DND-41 (cell line): ENCODE results near the gene GALK2.

Experiments used
- ATAC-seq: fragments of 200-7000 bp; cut with Tn5 transposase; 3 replicates; pipeline ENCODE4 v1.9.1; 2021; ENCODE audit warnings: low read depth; ENCODE audit not compliant: insufficient read depth
- DNase-seq: peaks from one replicate; pipeline ENCODE4 v3.0.0-alpha.2; 2020
- H2AFZ ChIP-seq: 2 replicates; pipeline ENCODE4 v1.6.0; 2012; ENCODE audit warnings: low read depth, low read length
- H3K27ac ChIP-seq: 2 replicates; pipeline ENCODE4 v1.5.1; 2012; ENCODE audit warnings: low read length, inconsistent platforms
- H3K27me3 ChIP-seq: fragments of 200-600 bp; sonication (generic); 2 replicates; pipeline ENCODE4 v1.6.0; 2012; ENCODE audit warnings: low read length, mild to moderate bottlenecking, inconsistent platforms; ENCODE audit not compliant: insufficient read depth, poor library complexity
- H3K36me3 ChIP-seq: 2 replicates; pipeline ENCODE4 v1.5.1; 2012; ENCODE audit warnings: low read length, inconsistent platforms; ENCODE audit not compliant: insufficient read depth
- H3K4me1 ChIP-seq: 2 replicates; pipeline ENCODE4 v1.5.1; 2012; ENCODE audit warnings: mild to moderate bottlenecking, low read length; ENCODE audit not compliant: insufficient read depth
- H3K4me2 ChIP-seq: 2 replicates; pipeline ENCODE4 v1.6.0; 2012; ENCODE audit warnings: mild to moderate bottlenecking, moderate library complexity, low read length, inconsistent platforms; ENCODE audit not compliant: insufficient read depth
- H3K4me3 ChIP-seq, 2 experiments: fragments of 200-600 bp in 1 of 2; shearing (Covaris generic) in 1 of 2; 2 replicates each; pipeline ENCODE4 v1.5.1; 2012 to 2016; ENCODE audit warnings: inconsistent platforms in 2 of 2, low read length in 2 of 2, mild to moderate bottlenecking in 2 of 2, low read depth in 1 of 2, moderate library complexity in 1 of 2
- H3K79me2 ChIP-seq: 2 replicates; pipeline ENCODE4 v1.6.0; 2012; ENCODE audit warnings: low read length, inconsistent platforms; ENCODE audit not compliant: insufficient read depth
- H3K9ac ChIP-seq: 2 replicates; pipeline ENCODE4 v1.6.0; 2012; ENCODE audit warnings: low read depth, mild to moderate bottlenecking, inconsistent platforms, low read length, moderate library complexity
- H3K9me3 ChIP-seq: 2 replicates; pipeline ENCODE4 v1.5.1; 2012; ENCODE audit warnings: low read length, moderate library complexity, mild to moderate bottlenecking, inconsistent platforms; ENCODE audit not compliant: insufficient read depth, severe bottlenecking
- H4K20me1 ChIP-seq: 2 replicates; pipeline ENCODE4 v1.6.0; 2012; ENCODE audit warnings: low read length; ENCODE audit not compliant: insufficient read depth
- CTCF ChIP-seq: IDR thresholded peaks from 2 replicates; pipeline ENCODE4 v1.5.1; 2012; ENCODE audit warnings: borderline replicate concordance, low read length, moderate library complexity, mild to moderate bottlenecking; ENCODE audit not compliant: poor library complexity, severe bottlenecking; ENCODE audit errors: extremely low read depth
- EZH2 ChIP-seq: IDR thresholded peaks from 3 replicates; pipeline ENCODE4 v1.6.1; 2012; ENCODE audit warnings: borderline replicate concordance, low read depth, mild to moderate bottlenecking, moderate library complexity, low read length, inconsistent platforms; ENCODE audit not compliant: severe bottlenecking

GALK2 gene

DNA sequence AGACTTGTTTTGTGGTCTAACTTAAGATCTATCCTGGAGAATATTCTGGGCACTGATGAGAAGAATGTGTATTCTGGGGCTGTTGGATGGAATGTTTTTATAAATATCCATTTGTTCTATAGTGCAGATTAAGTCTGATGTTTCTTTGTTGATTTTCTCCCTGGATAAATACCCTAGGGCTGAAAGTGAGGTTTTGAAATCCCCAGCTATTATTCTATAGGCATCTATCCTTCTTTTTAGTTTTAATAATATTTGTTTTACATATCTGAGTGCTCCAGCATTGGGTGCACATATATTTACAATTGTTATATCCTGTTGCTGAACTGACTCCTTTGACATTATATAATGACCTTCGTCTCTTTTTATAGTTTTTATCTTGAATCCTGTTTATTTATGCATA is 42.9 kb downstream of the GALK2 start:
- Histone ChIP-seq H3K4me2 (no peak overlapping the region), H3K9ac (no peak overlapping the region), H3K27ac (no peak overlapping the region), H4K20me1 (peaks cover 8% of the 10 kb centered on the region; the same call in 1 of the 2 replicates), H3K27me3 (no peaks in the 10 kb centered on the region), H3K36me3 (peaks cover 8% of the 10 kb centered on the region; the same call in 1 of the 2 replicates), H3K79me2 (peaks cover 23% of the 10 kb centered on the region), H3K9me3 (peaks cover 3% of the 10 kb centered on the region), H2AFZ (no peak overlapping the region), H3K4me3 (no peak overlapping the region), H3K4me1 (no peaks in the 10 kb centered on the region)
- TF ChIP-seq CTCF (no peak), EZH2 (no peak)
- ATAC-seq (no peak), DNase-seq (no peak)

DNA sequence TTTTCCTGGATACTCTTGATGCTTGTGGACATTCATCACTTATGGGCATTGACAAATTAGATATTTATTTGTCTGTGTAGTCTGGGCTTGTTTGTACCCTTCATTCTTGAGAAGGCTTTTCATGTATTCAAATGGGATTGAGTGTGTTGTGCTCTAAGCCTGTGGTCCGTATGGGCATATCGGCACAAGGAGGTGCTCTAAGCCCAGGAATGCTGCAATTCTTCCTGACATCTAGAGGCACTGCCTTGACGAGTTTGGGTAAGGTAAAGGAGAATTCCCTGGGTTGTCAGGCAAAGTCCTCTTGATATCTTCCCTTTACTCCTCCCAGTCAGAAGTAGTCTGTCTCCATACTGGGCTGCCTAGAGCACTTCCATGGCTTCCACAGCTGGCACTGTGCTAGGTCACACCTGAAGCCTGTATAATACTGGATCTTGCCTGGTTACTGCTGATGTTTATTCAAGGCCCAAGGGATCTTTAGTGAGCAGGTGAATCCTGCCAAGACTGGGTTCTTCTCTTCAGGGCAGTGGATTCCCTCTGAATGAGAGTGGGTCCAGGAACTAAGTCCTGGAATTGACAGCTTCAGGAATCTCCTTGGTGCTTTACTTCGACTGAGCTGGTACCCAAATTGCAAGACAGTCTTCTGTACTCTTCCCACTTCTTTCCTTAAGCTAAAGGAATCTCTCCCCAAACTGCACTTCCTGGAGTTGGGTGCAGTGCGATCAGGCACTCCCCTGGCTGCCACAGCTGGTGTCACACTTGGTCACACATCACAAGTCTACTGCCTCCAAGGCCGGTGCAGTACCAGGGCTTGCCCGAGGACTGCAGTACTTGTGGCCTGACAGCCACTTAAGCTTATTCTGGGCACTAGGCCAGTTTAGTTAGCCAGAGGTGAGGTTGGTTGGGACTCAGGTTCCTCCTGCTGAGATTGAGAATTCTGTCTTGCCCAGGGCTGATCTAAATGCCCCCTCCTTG is 46.0 kb downstream of the GALK2 start:
- Histone ChIP-seq H3K27ac (no peak overlapping the region), H3K4me3 (no peak overlapping the region), H3K79me2 (peaks cover 20% of the 10 kb centered on the region), H3K27me3 (no peaks in the 10 kb centered on the region), H3K9ac (no peak overlapping the region), H3K9me3 (no peaks in the 10 kb centered on the region), H4K20me1 (peaks cover 8% of the 10 kb centered on the region; the same call in 1 of the 2 replicates), H2AFZ (no peak overlapping the region), H3K36me3 (peaks cover 14% of the 10 kb centered on the region; the same call in 1 of the 2 replicates), H3K4me1 (no peaks in the 10 kb centered on the region), H3K4me2 (no peak overlapping the region)
- TF ChIP-seq EZH2: no peak
- TF ChIP-seq CTCF: no peak
- DNase-seq (no peak), ATAC-seq (no peak)

- ATAC-seq: no peak
- Histone ChIP-seq H3K79me2 (peaks cover 4% of the 10 kb centered on the region; the same call in 1 of the 2 replicates), H3K4me3 (no peak overlapping the region), H3K4me2 (no peak overlapping the region), H3K4me1 (no peaks in the 10 kb centered on the region; the same call in 1 of the 2 replicates), H3K27ac (no peak overlapping the region), H3K9me3 (peaks cover 2% of the 10 kb centered on the region), H3K36me3 (peaks cover under 1% of the 10 kb centered on the region; the same call in 1 of the 2 replicates), H2AFZ (no peak overlapping the region), H4K20me1 (peaks cover 5% of the 10 kb centered on the region; the same call in 1 of the 2 replicates), H3K9ac (no peak overlapping the region), H3K27me3 (no peaks in the 10 kb centered on the region)
- no peak for DNase-seq
- TF ChIP-seq CTCF (no peak), EZH2 (no peak)
Measured at GRCh38 chr15:49223536-49224274, 53.7 kb downstream of the GALK2 start.
